ENCODE results near the gene ENDOG. TPM values are rescaled to one million over a fixed set of nuclear protein-coding genes. Genes with fewer than 3 reads are reported as not detected.

The ENDOG gene
- total RNA-seq, 1 donor from 2014 or later: 15.3 TPM

- intact Hi-C loops (cut with micrococcal nuclease): no loop called here
Measured at GRCh38 chr9:128798896-128799295, 19.4 kb upstream of the ENDOG start.

GRCh38 chr9:128800061-128800460 is 18.2 kb upstream of the ENDOG start:
- intact Hi-C loops (cut with micrococcal nuclease): no loop called here

- intact Hi-C loops (cut with micrococcal nuclease): no loop called here
Measured at GRCh38 chr9:128802482-128802881, 15.8 kb upstream of the ENDOG start.

GRCh38 chr9:128805661-128806060 is 12.6 kb upstream of the ENDOG start:
- intact Hi-C loops (cut with micrococcal nuclease): no loop called here

- intact Hi-C loops (cut with micrococcal nuclease): no loop called here
Measured at GRCh38 chr9:128807827-128808226, 10.5 kb upstream of the ENDOG start.

GRCh38 chr9:128808543-128808942 is 9.8 kb upstream of the ENDOG start:
- intact Hi-C loops (cut with micrococcal nuclease): no loop called here

GRCh38 chr9:128809036-128809599 is 9.2 kb upstream of the ENDOG start:
- intact Hi-C loops (cut with micrococcal nuclease): no loop called here

GRCh38 chr9:128809831-128810230 is 8.5 kb upstream of the ENDOG start:
- intact Hi-C loops (cut with micrococcal nuclease): no loop called here

- intact Hi-C loops (cut with micrococcal nuclease): no loop called here
Measured at GRCh38 chr9:128810873-128811272, 7.4 kb upstream of the ENDOG start.

- intact Hi-C loops (cut with micrococcal nuclease): loop anchor here (1.0 kb wide), 3 partner anchors 10 to 128 kb away; partner anchors contain the start of genes DOLK, NUP188, SPOUT1 and ZDHHC12
Measured at GRCh38 chr9:128818839-128819715, 777 bp downstream of the ENDOG start.

- intact Hi-C loops (cut with micrococcal nuclease): no loop called here
Measured at GRCh38 chr9:128819716-128820664, 1.7 kb downstream of the ENDOG start.

GRCh38 chr9:128820665-128821583 is 2.6 kb downstream of the ENDOG start:
- intact Hi-C loops (cut with micrococcal nuclease): no loop called here

GRCh38 chr9:128821584-128822406 is 3.5 kb downstream of the ENDOG start:
- intact Hi-C loops (cut with micrococcal nuclease): no loop called here

GRCh38 chr9:128822407-128823042 is 4.2 kb downstream of the ENDOG start:
- intact Hi-C loops (cut with micrococcal nuclease): no loop called here

- intact Hi-C loops (cut with micrococcal nuclease): no loop called here
Measured at GRCh38 chr9:128823362-128823902, 5.1 kb downstream of the ENDOG start.

- intact Hi-C loops (cut with micrococcal nuclease): no loop called here
Measured at GRCh38 chr9:128823903-128824406, 5.7 kb downstream of the ENDOG start.

GRCh38 chr9:128824911-128825310 is 6.6 kb downstream of the ENDOG start:
- intact Hi-C loops (cut with micrococcal nuclease): loop anchor here (5.0 kb wide), 1 partner anchor 57 kb away; the partner anchor contains the start of genes KYAT1 and LRRC8A

- intact Hi-C loops (cut with micrococcal nuclease): loop anchor here (5.0 kb wide), 1 partner anchor 56 kb away; the partner anchor contains the start of genes KYAT1 and LRRC8A
Measured at GRCh38 chr9:128825923-128826700, 7.8 kb downstream of the ENDOG start.
